Measurements from ENCODE around the gene TMTC2. TPM values are rescaled to one million over a fixed set of nuclear protein-coding genes. Genes with fewer than 3 reads are reported as not detected.

Gene TMTC2
- total RNA-seq, 1 donor from 2014 or later, result 12.3 TPM

- H3K9me3 Mint-ChIP-seq, result no peaks in the 10 kb centered on the region
- peaks cover 27% of the 10 kb centered on the region for H3K4me1 Mint-ChIP-seq
- no peak overlapping the region for H3K27ac Mint-ChIP-seq (ENCODE audit: unreplicated experiment)
- no peaks in the 10 kb centered on the region for H3K36me3 Mint-ChIP-seq (ENCODE audit: low read depth)
- no peaks in the 10 kb centered on the region for H3K27me3 Mint-ChIP-seq (ENCODE audit: low read depth)
- H3K4me3 Mint-ChIP-seq, result no peak overlapping the region
- TF ChIP-seq CTCF (conservative IDR thresholded peaks at IDR 0.05), result no peak
- DNase-seq (ENCODE audit: low read depth, low spot score), result no peak
These were observed 197.0 kb downstream of the TMTC2 start for GRCh38 chr12:82883394-82884355.

GRCh38 chr12:82886671-82887340 lies 200.1 kb downstream of the TMTC2 start:
- no peaks in the 10 kb centered on the region for H3K36me3 Mint-ChIP-seq (ENCODE audit: low read depth)
- no peaks in the 10 kb centered on the region for H3K27me3 Mint-ChIP-seq (ENCODE audit: low read depth)
- no peaks in the 10 kb centered on the region for H3K9me3 Mint-ChIP-seq
- DNase-seq (ENCODE audit: low read depth, low spot score), result no peak
- no peak for TF ChIP-seq CTCF (conservative IDR thresholded peaks at IDR 0.05)
- no peak overlapping the region for H3K27ac Mint-ChIP-seq (ENCODE audit: unreplicated experiment)
- no peak overlapping the region for H3K4me3 Mint-ChIP-seq
- peaks cover 19% of the 10 kb centered on the region for H3K4me1 Mint-ChIP-seq

GRCh38 chr12:82893896-82894295 lies 207.2 kb downstream of the TMTC2 start:
- TF ChIP-seq CTCF (conservative IDR thresholded peaks at IDR 0.05), result no peak
- Mint-ChIP-seq H3K36me3 (ENCODE audit: low read depth) (peaks cover 5% of the 10 kb centered on the region), H3K27ac (ENCODE audit: unreplicated experiment) (no peak overlapping the region), H3K27me3 (ENCODE audit: low read depth) (no peaks in the 10 kb centered on the region), H3K9me3 (peaks cover 2% of the 10 kb centered on the region), H3K4me1 (no peaks in the 10 kb centered on the region), H3K4me3 (no peak overlapping the region)
- DNase-seq (ENCODE audit: low read depth, low spot score), result no peak

GRCh38 chr12:82896277-82896676 lies 209.6 kb downstream of the TMTC2 start:
- H3K27ac Mint-ChIP-seq (ENCODE audit: unreplicated experiment), result no peak overlapping the region
- no peak for DNase-seq (ENCODE audit: low read depth, low spot score)
- peaks cover 8% of the 10 kb centered on the region for H3K36me3 Mint-ChIP-seq (ENCODE audit: low read depth)
- H3K4me1 Mint-ChIP-seq, result no peaks in the 10 kb centered on the region
- TF ChIP-seq CTCF (conservative IDR thresholded peaks at IDR 0.05), result no peak
- peaks cover 2% of the 10 kb centered on the region for H3K9me3 Mint-ChIP-seq
- no peak overlapping the region for H3K4me3 Mint-ChIP-seq
- H3K27me3 Mint-ChIP-seq (ENCODE audit: low read depth), result no peaks in the 10 kb centered on the region

- no peak overlapping the region for H3K4me3 Mint-ChIP-seq
- peaks cover 2% of the 10 kb centered on the region for H3K9me3 Mint-ChIP-seq
- no peaks in the 10 kb centered on the region for H3K4me1 Mint-ChIP-seq
These were observed 210.3 kb downstream of the TMTC2 start for GRCh38 chr12:82896979-82897378.

More at GRCh38 chr12:82896979-82897378, 210.3 kb downstream of the TMTC2 start:
- H3K27me3 Mint-ChIP-seq (ENCODE audit: low read depth), result no peaks in the 10 kb centered on the region
- TF ChIP-seq CTCF (conservative IDR thresholded peaks at IDR 0.05), result no peak
- peaks cover 8% of the 10 kb centered on the region for H3K36me3 Mint-ChIP-seq (ENCODE audit: low read depth)
- no peak overlapping the region for H3K27ac Mint-ChIP-seq (ENCODE audit: unreplicated experiment)
- no peak for DNase-seq (ENCODE audit: low read depth, low spot score)

Measured in neural crest cell (in vitro differentiated cells).